ENCODE data around the gene RNF14. TPM values are rescaled to one million over a fixed set of nuclear protein-coding genes. Genes with fewer than 3 reads are reported as not detected.

The RNF14 gene
- total and polyA plus RNA-seq, 2 experiments from 2014 or later: 8.9 to 19.0 TPM

GRCh38 chr5:142013734-142014521 is 45.0 kb downstream of the RNF14 start (continued):
- TF ChIP-seq ETS1 (IDR thresholded peaks at IDR 0.05) (no peak), CREB1 (CRISPR knock-in tag; IDR thresholded peaks at IDR 0.05; ENCODE audit: low read depth) (no peak), CTCF (conservative IDR thresholded peaks at IDR 0.05; ENCODE audit: low read depth in 2 of 2) (no peak), POLR2AphosphoS5 (IDR thresholded peaks at IDR 0.05; ENCODE audit: low read depth) (no peak), NANOG (IDR thresholded peaks at IDR 0.05; ENCODE audit: borderline replicate concordance) (no peak), REST (IDR thresholded peaks at IDR 0.05; ENCODE audit: unreplicated experiment) (no peak)

- Histone ChIP-seq H3K4me2 (no peak overlapping the region), H3K36me3 (ENCODE audit: insufficient read depth) (no peaks in the 10 kb centered on the region), H3F3A (replicated peaks; ENCODE audit: low read depth) (0 out of 2 replicates have a peak, but pooled peaks cover 6% of the 10 kb centered on the region), H3K79me2 (replicated peaks; ENCODE audit: insufficient read depth) (no peaks in the 10 kb centered on the region; the same call in 1 of the 2 replicates), H3K27ac (ENCODE audit: low read depth) (no peak overlapping the region), H3K4me1 (ENCODE audit: insufficient read depth) (peaks cover 6% of the 10 kb centered on the region; the same call in 1 of the 2 replicates), H3K4me3 (no peak overlapping the region), H4K20me1 (replicated peaks; ENCODE audit: insufficient read depth) (no peaks in the 10 kb centered on the region), H2AFZ (no peak overlapping the region; the same call in 1 of the 2 replicates), H3K27me3 (ENCODE audit: insufficient read depth) (no peaks in the 10 kb centered on the region), H3K9me2 (ENCODE audit: insufficient read depth) (no peaks in the 10 kb centered on the region)
- H3K36me3 Mint-ChIP-seq (ENCODE audit: low read depth): peaks cover 4% of the 10 kb centered on the region; the same call in 2 of the 3 replicates
- H3K27ac Mint-ChIP-seq: no peak overlapping the region
- ATAC-seq (peak; percentile 11; the same call in 1 of the 3 replicates), DNase-seq (ENCODE audit: low spot score) (peak; percentile 81)
- no peak overlapping the region; the same call in 2 of the 3 replicates for H3K4me3 Mint-ChIP-seq
- H3K4me1 Mint-ChIP-seq: peaks cover 13% of the 10 kb centered on the region
- peak; percentile 58 to 64 for TF ChIP-seq CTCF (conservative IDR thresholded peaks at IDR 0.05; ENCODE audit: low read depth in 2 of 2)
- TF ChIP-seq ZNF331 (CRISPR knock-in tag; IDR thresholded peaks at IDR 0.05; ENCODE audit: low read depth): no peak
- H3K27me3 Mint-ChIP-seq (ENCODE audit: insufficient read depth, low read depth, poor library complexity): peaks cover 6% of the 10 kb centered on the region
- H3K9me3 Mint-ChIP-seq: peaks cover 5% of the 10 kb centered on the region; the same call in 2 of the 3 replicates
Observed at GRCh38 chr5:142014911-142015584, 46.1 kb downstream of the RNF14 start.
